Stimulated activated CD4-positive, alpha-beta T cell treated with anti-CD3 and anti-CD28 coated beads, Interleukin-12 subunit alpha, Interleukin-12 subunit beta, amount 100 ng/mL, for 24 hours (primary cell): ENCODE results near the gene MMP15.
"Not testable (repeated sequence)": the region's sequence is repeated elsewhere in the genome, so short reads cannot be mapped to it uniquely, and the experiment has no call there.

ENCODE experiments used
- DNase-seq, 2 experiments: peaks; one replicate each; pipeline ENCODE4 v3.0.0-alpha.2; 2020; ENCODE audit warnings: low read depth in 2 of 2

The MMP15 gene

DNA sequence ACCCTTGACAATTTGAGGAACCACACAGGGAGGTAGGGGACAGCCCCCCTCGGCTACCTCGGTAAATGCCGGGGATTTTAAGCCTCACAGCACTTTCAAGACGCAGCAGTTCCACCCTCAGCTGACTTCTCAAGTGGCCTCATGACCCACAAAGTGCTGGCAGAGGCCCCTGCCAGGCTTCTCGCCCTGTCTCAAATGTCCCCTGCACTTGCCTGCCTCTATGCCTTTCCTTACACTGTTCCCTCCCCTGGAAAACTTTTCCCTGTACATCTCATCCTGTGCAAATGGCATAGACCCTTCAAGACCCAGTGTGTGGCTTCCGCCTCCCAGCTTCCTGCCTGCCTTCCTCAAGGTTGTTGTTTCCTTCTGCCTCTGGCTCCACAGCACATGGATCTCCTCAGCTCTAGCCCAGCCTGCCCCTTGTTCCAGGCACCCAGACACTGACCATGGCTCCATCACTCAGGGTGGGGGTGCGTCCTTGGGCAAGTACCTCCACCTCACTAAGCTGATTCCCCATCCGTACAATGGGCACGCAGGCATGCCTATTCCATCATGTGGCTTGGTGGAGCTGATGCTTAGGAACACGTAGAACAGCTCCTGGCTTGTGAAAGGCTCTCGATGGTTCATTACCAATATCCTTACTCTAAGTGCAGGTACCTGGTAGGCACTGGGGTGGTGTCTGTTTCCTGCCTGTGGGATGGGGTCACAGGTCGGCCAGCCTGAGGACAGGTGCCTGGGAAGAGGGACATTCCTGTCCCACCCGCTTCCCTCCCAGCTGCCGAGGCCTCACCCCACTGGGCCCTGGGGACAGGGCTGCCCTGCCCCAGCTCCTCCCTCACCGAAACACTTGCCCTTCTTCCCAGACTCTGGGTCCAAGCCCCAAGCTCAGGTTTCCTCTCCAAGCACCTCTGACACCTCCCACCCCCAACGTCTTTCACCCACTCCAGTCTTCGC is 24.0 kb downstream of the MMP15 start:
- no peak for DNase-seq

DNA sequence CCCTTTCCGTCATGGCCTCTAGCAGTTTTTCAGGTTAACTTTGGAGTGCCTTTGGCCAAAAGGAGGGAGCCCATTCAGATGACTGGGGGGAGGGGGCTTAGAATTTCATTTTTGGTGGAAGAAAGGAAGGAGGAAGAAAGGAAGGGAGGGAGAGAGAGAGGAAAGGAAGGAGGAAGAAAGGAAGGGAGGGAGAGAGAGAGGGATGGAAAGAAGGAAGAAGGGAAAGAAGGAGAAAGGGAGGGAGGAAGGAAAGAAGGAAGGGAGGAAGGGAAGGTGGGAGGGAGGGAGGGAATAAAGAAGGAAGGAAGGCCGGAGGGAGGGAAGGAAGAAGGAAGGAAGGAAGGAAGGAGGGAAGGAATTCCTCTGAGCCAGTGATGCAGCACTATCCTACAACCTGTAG is 25.7 kb downstream of the MMP15 start:
- DNase-seq, result no peak

DNA sequence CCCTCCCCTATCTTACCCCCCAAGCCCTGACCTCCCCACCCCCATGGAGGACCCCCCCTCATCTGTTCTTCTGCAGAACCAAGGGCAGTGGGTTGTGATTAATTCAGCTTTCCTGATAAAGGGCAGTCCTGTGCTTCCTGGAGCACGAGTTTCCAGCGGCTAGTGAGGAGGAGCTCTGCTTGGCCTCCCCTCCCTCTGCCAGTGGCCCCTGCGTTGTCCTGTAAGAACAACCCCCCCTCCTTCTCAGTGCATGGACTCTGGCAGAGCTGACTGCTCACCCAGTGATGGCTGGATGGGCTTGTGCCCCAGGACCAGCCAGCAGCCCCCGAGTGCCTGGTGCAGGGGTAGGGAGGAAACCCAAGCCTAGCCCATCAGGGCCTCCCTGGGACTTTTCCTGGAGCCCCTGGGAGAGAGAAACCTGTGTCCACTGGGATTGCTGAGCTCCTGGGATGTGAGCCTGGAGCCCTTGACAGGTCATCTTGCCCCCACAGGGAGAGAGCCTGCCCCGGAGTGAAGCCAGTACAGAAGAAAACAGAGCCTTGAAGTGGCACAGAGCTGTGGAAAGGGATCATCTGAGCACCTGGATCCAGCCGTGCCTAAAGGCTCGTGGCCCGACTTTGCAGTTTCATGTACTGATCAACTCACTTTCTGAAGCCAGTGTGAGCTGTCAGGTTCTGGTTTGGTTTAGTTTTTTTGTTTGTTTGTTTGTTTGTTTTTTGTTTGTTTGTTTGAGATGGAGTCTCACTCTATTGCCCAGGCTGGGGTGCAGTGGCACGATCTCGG is 26.5 kb downstream of the MMP15 start:
- no peak for DNase-seq

GRCh38 chr16:58053682-58054005 is 28.1 kb downstream of the MMP15 start:
- no peak for DNase-seq

- DNase-seq, result no peak
Observed at GRCh38 chr16:58054289-58054688, 28.7 kb downstream of the MMP15 start.

DNA sequence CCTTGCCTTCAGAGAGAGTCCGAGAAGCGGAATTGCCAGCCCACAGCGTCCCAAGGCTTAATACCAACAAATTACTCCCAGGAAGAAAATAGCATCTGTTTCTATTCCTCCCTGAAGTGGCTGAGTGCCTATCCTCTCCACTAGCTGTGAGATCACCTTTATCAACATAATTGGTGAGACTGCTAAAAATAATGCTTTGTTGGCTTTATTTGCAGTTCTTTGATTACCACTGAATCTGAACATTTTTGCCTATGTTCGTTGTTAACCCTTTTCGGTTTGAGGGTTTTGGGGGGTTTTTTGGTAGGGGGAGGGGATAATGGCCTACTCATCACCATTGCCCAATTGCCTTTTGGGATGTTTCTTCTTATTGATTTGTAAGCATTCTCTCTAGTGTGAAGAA is 31.0 kb downstream of the MMP15 start:
- DNase-seq, result no peak

DNA sequence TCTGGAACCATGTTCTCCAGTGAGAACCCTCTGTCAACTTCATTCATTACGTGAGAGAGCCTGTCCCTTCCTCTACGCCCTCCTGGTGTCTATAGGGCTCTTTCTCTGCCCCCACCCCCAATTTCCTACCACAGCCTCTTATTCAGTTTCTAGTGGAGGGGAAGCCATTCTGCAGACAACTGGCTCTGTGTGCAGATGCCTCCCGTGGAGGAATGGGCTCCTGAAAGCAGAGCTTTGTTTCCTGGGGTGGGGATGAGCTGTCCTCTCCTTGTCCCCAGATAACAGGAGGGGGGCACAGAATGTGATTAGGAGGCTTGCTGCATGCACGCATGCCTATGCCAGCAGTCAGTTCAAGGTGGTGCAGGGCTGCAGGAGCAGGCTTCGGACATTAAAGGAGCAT is 31.6 kb downstream of the MMP15 start:
- no peak for DNase-seq

GRCh38 chr16:58057784-58058183 is 32.2 kb downstream of the MMP15 start:
- DNase-seq, result no peak

DNA sequence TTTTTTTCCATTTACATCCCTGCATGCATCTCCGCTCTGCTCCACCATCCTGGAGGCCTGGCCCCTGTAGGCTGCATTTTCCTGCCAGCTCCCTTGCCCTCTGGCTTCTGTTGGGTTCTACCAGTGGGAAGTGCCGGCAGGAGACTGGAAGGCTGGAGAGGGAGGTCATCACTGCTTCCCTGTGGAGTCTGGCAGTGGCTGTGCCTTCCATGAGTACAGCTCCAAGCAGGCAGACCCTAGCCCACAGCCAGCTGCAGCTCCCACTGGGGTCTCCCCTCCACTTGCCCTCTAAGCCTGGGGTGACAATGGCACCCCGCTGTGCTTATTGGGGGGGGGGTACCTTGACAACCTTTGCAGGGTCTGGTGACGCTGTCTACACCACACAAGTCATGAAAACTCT is 37.3 kb downstream of the MMP15 start:
- no peak for DNase-seq

DNA sequence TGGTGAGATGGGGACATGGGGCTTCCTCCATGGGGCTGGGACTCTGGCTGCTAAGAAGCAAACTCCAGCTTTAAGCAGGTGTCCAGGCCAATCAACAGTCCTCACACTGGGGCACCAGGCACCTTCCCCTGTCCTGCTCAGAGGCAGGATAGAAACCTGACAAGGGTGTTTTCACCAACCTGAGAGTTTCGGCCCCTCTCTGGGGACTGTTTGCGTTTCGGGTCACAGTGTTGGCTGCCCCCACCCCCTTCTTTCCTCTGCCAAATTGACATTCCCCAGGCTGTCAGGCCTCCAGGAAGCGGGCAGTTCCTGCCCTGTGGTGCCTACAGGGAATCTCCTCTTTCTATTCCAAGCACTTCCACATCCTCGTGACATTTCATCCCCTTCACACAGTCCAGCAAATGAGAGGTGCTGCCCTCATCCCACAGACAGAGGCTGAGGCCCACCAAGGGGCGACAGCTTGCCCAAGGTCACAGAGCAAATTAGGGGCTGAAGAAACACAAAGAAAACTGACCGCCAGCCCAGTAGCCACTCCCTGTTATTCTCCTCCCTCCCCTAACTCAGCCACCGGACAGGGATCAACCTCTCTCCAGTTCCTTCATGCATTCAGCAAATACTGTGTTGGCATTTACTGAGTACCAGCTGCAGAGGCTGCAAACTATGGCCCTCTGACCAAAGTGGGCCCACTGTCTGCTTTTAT is 38.0 kb downstream of the MMP15 start:
- no peak for DNase-seq

DNA sequence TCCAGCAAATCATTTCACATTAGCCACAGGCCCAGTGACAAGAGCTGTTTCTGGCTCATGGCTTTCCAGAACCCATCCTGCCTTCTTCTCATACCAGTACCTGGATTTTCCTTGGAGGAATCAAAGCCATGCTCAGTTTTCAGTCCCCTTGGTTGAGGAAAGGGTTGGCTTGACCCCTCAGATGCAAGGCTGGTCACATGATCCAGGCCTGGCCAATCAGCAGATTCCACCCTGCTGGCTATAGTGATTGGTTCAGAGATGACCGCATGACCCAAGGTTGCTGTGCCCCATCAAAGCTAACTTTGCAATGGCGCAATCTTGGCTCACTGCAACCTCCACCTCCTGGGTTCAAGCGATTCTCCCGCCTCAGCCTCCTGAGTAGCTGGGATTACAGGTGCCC is 45.0 kb downstream of the MMP15 start:
- DNase-seq, result no peak

GRCh38 chr16:58072134-58072533 is 46.6 kb downstream of the MMP15 start:
- not testable (repeated sequence) for DNase-seq

GRCh38 chr16:58073086-58073485 is 47.5 kb downstream of the MMP15 start:
- DNase-seq, result not testable (repeated sequence)

DNA sequence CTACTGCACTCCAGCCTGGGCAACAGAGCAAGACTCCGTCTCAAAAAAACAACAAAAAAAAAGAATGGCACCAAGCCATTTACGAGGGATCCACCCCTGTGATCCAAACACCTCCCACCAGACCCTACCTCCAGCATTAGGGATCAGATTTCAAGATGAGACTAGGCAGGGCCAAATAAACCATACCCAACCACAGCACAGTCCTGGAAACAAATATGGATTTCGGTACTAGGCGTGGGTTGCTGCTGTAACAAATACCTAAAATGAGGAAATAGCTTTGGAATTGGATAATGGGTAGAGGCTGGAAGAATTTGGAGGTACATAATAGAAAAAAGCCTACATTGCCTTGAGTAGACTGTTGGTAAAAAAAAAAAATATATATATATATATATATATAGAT is 49.1 kb downstream of the MMP15 start:
- no peak for DNase-seq

DNA sequence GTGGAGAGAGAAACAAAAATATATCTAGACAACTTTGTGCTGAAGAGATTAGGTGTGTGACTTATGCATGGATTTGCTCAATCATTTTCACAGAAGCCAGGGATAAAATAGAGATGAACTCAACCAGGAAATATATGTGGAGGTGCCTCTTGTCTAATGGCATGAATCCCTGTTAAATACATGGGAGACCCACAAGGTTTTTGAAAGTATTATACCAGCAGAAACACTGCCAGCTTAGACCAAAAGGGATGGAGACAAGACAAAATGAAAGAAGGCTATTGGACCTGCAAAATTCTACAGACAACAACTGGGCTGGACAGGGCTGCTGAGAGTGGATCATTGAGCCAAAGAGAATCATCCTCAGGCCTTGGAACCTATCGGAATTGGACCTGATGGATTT is 51.0 kb downstream of the MMP15 start:
- no peak for DNase-seq

- no peak for DNase-seq
Observed at GRCh38 chr16:58077796-58078195, 52.2 kb downstream of the MMP15 start.

DNA sequence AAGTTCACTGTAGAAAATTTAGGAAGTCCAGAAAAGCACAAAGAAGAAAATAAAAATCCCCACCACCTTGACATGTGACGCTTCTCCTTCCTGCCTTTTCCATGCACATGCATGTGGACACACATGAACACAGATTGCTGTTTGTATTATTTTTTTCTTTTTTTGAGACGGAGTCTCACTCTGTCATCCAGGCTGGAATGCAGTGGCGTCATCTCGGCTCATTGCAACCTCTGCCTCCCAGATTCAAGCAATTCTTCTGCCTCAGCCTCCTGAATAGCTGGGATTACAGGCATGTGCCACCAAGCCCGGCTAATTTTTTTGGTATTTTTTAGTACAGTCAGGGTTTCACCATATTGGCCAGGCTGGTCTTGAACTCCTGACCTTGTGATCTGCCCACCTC is 55.1 kb downstream of the MMP15 start:
- not testable (repeated sequence) for DNase-seq

- DNase-seq, result no peak
Observed at GRCh38 chr16:58082381-58082780, 56.8 kb downstream of the MMP15 start.

DNA sequence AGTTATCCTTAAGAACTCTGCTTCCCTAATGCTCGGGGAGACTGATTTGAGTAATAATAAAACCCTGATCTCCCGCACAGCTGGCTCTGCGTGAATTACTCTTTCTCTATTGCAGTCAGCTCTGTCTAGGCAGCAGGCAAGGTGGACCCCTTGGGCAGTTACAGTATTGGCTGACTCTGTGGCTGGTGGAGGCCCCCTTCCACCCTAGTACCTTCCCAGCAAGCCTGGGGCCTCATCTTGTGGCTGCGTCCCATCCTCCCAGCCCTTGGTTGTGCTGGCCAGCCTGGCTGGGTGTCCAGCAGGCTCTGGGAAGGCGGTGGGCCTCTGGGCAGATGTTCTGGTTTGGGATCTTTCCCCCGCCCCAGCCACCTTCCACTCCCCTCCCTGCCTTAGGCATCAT is 59.1 kb downstream of the MMP15 start:
- no peak for DNase-seq

DNA sequence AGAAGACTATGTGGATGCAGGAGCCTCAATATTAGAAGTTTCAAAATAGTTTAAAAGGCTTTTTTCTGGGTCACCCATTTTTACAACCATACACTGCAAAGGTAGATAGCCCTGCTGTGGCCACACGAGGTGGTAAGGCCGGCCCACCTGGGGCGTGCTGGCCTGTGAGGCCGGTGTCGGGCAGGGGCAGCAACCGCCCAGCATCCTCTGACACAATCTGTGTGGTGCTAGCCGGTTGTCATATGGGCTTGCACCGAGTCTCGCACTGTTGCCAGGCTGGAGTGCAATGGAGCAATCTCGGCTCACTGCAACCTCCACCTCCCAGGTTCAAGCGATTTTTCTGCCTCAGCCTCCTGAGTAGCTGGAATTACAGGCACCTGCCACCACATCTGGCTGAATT is 59.6 kb downstream of the MMP15 start:
- DNase-seq, result no peak

- DNase-seq, result no peak
Observed at GRCh38 chr16:58085584-58086251, 60.2 kb downstream of the MMP15 start.
